NAMALWA (cell line): ENCODE results near the gene PCDHGA2.
"Not testable (repeated sequence)": the region's sequence is repeated elsewhere in the genome, so short reads cannot be mapped to it uniquely, and the experiment has no call there.

ENCODE experiments used
- DNase-seq: peaks from one replicate; pipeline ENCODE4 v3.0.0-alpha.2; 2015; ENCODE audit warnings: low spot score

Gene PCDHGA2

GRCh38 chr5:141338538-141339306 lies at the start of gene PCDHGA2:
Gene PCDHGA2 (plus strand): TSS chr5:141338760.
- peak; percentile 81 for DNase-seq

GRCh38 chr5:141298376-141298775 lies 40.2 kb upstream of the PCDHGA2 start:
- DNase-seq, result no peak

- no peak for DNase-seq
These were observed 34.8 kb upstream of the PCDHGA2 start, which contains the start of gene SLC25A2 for GRCh38 chr5:141303756-141304155. Gene SLC25A2 (minus strand): TSS chr5:141304049. CDS start chr5:141303865, 184 bp downstream.

GRCh38 chr5:141306630-141307029 lies 31.9 kb upstream of the PCDHGA2 start:
- DNase-seq, result no peak

GRCh38 chr5:141313711-141314110 lies 24.8 kb upstream of the PCDHGA2 start:
- DNase-seq, result peak; percentile 17

GRCh38 chr5:141316963-141317362 lies 21.6 kb upstream of the PCDHGA2 start:
- not testable (repeated sequence) for DNase-seq

GRCh38 chr5:141319202-141319601 lies 19.4 kb upstream of the PCDHGA2 start:
- DNase-seq, result no peak

- no peak for DNase-seq
These were observed 18.9 kb upstream of the PCDHGA2 start for GRCh38 chr5:141319699-141320098.

GRCh38 chr5:141320225-141321169 lies 18.1 kb upstream of the PCDHGA2 start, which contains the start of gene TAF7:
Gene TAF7 (minus strand): TSS chr5:141320784. CDS start chr5:141320044, 740 bp downstream.
- DNase-seq, result peak; percentile 96

GRCh38 chr5:141322261-141322660 lies 16.3 kb upstream of the PCDHGA2 start:
- DNase-seq, result no peak

GRCh38 chr5:141326088-141326854 lies 12.3 kb upstream of the PCDHGA2 start:
- DNase-seq, result peak; percentile 82

- DNase-seq, result no peak
These were observed 10.3 kb upstream of the PCDHGA2 start for GRCh38 chr5:141328231-141328630.

- peak; percentile 83 for DNase-seq
These were observed 8.1 kb upstream of the PCDHGA2 start, which contains the start of gene PCDHGA1 for GRCh38 chr5:141330299-141331080. Gene PCDHGA1 (plus strand): TSS chr5:141330514.

- not testable (repeated sequence) for DNase-seq
These were observed 6.0 kb upstream of the PCDHGA2 start for GRCh38 chr5:141332571-141332970.

- DNase-seq, result not testable (repeated sequence)
These were observed 2.3 kb downstream of the PCDHGA2 start for GRCh38 chr5:141340781-141341354.

GRCh38 chr5:141342773-141343172 lies 4.2 kb downstream of the PCDHGA2 start:
- no peak for DNase-seq

GRCh38 chr5:141343242-141343952 lies 4.8 kb downstream of the PCDHGA2 start, which contains the start of gene PCDHGA3:
Gene PCDHGA3 (plus strand): TSS chr5:141343829. CDS start chr5:141344034, 205 bp downstream.
- peak; percentile 69 for DNase-seq

- no peak for DNase-seq
These were observed 5.4 kb downstream of the PCDHGA2 start for GRCh38 chr5:141343953-141344463.

GRCh38 chr5:141345327-141345726 lies 6.8 kb downstream of the PCDHGA2 start:
- DNase-seq, result no peak
